Brain pericyte (primary cell): ENCODE results near the gene IFI6.

Experiments
- DNase-seq: peaks from one replicate; pipeline ENCODE4 v3.0.0-alpha.2; 2012; ENCODE audit warnings: low read depth, low spot score

Gene IFI6

DNA sequence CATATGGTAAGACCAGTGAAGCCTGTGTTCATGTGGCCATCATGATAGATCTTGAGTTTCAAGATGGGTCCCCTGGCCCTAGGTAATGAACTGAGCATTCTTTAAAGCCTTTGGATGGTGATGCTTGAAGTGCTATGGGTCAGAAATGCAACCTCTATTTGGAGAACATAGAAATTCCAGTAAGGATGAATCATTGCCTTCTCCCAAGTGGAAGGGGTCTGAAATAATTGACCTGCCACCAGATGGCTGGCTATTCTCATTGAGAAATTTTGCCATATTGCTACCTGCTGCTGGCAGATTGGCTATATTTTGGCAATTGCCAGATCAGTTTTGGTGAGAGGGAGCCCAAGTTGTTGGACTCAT is 739 bp upstream of the IFI6 start:
- DNase-seq: no peak

DNA sequence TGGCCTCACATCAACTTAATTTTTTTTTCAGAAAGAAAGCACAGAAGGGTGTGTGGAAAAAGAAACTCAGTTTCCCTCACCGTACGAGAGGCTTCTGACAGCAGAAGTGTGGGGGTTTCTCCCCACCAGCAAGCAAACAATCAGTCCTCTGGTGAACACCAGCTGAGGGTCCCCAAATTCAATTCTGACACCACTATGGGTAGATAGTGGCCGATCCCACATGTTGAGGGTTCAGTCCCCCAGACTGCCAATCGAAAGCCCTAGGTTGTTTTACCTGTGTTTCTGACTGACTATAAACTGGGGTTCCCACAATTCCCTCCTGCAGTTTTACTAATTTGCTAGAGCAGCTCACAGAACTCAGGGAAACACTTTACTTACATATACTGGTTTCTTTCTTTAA is 2.1 kb downstream of the IFI6 start:
- no peak for DNase-seq

DNA sequence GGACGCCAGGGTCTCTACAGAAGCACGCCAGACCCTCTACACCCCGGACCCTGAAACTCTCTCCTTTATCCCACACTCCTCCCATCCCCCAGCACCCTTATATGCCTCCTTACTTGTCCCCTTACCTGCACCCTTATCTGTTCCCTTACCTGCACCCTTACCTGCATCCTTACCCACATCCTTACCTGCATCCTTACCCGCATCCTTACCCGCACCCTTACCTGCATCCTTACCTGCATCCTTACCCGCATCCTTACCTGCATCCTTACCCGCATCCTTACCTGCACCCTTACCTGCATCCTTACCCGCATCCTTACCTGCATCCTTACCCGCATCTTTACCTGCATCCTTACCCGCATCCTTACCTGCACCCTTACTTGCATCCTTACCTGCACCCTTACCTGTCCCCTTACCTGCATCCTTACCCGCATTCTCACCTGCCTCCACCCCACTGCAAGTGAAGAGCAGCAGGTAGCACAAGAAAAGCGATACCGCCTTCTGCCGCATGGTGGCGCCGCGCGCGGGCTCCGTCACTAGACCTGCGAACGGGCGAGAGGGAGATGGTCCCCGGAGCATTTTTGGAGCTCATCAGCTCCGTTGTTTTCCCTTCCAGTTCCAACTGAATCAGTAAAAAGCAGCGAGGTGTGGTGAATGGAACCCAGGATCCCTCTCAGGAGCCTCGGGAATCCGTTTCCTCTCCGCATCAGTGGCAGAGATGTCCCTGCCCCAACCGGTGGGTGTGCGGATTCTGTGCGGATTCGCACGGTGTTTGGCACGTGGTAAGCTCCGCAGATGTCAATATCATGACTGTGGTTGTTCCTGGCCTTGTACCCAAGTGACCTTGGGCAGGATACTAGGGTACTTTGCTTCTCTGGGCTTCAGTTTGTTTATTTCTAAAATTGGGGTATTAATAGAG is 2.9 kb downstream of the IFI6 start:
- no peak for DNase-seq

- no peak for DNase-seq
Observed at GRCh38 chr1:27668121-27668807, 3.7 kb downstream of the IFI6 start.

- no peak for DNase-seq
Observed at GRCh38 chr1:27666791-27667254, 5.2 kb downstream of the IFI6 start.

DNA sequence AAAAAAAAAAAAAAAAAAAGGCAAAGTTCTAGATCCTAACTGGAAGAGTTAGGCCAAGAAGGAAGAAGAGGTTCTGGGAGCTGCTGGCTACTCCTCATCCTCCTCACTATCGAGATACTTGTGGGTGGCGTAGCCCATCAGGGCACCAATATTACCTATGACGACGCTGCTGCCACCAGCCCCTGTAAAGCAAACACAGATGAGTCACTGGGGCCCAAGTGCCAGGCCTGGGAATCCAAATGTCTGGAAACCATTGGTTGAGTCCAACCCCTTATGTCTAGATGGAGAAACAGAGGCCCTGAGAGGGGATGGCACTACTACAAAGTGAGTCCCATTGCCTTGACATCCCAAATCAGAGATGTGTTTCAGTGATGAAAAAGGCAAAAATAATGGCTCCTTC is 5.7 kb downstream of the IFI6 start:
- no peak for DNase-seq

- DNase-seq: no peak
Observed at GRCh38 chr1:27665016-27665651, 6.9 kb downstream of the IFI6 start.

GRCh38 chr1:27664291-27664690 is 7.7 kb downstream of the IFI6 start:
- no peak for DNase-seq

GRCh38 chr1:27662707-27663393 is 9.1 kb downstream of the IFI6 start:
- peak; percentile 63 for DNase-seq

DNA sequence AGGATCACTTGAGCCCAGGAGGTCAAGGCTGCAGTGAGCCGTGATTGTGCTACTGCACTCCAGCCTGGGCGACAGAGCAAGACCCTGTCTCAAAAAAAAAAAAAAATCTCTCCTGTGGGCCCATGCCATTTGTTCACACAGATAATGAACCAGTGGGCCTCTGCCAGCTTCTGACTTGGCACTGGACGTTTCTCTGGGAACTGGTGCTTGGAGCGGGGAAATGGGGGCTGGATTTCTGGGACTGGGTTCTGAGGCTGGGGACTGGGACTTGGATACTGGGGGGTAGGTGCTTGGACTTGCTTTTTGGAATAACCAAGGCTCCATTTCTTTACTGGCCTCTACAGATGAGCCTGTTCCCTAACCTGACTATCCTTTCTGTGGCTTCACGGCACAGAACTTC is 9.7 kb downstream of the IFI6 start:
- DNase-seq: no peak

- DNase-seq: no peak
Observed at GRCh38 chr1:27661412-27662075, 10.4 kb downstream of the IFI6 start.

DNA sequence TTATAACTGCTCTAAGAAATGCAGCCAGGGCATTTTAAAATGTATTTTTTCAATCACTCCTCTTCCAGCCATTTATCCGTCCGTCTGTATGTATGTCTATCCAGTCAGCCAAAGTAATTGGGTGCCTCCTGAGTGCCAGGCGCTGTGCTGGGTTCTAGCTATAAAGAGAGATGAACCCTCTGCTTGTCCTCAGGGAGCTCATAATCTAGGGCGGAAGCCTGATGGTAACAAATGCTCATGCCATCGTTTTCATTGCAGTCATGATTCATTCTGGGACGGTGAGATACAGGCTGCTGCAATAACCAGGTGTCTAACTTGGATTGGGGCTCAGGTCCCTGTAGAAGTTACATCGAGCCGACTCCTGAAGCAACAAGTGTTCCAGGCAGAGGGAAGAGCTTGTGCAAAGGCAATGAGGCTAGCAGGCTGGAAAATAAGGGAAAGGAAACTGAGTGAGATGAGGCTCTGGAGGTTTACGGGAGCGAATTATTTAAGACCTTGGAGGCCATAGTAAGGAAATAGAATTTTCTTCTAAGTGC is 11.6 kb downstream of the IFI6 start:
- DNase-seq: no peak

DNA sequence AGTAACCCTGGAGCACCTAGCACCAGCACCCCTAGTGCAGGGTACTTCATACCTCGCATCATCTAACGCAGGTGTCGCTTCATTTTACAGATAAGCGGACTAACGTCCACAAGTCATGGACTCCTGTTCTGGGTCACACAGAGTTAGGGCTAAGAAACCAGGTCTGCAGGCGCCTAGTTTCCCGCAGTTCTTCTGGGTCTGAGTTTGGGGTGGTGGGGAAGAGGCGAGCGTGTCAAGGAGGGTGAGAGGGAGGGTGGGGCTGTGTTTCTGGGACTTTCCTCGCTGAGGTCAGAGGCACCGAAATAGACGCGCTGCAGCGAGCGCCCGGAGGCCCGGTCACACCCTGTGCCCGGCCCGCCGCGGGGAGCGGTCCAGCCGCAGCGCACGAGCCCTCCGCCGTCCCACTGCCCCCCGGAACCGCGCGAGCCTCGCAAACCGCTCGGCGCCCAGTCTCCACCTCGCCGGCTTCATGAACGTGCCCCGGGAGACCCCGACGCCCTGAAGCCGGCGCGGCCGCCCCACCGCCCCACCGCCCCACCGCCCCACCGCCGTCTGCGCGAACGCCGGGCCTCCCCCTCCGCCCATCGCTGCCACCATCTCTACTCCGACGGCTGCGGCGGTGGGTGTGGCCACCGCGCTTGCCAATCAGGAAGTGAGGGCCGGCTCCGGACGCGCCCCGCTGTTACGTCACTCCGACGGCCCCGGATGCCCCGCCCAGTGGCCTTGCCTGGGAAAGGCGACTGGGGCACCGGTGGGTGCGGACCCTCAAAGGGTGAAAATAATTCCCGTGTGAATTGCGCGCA is 12.3 kb downstream of the IFI6 start:
- no peak for DNase-seq

DNA sequence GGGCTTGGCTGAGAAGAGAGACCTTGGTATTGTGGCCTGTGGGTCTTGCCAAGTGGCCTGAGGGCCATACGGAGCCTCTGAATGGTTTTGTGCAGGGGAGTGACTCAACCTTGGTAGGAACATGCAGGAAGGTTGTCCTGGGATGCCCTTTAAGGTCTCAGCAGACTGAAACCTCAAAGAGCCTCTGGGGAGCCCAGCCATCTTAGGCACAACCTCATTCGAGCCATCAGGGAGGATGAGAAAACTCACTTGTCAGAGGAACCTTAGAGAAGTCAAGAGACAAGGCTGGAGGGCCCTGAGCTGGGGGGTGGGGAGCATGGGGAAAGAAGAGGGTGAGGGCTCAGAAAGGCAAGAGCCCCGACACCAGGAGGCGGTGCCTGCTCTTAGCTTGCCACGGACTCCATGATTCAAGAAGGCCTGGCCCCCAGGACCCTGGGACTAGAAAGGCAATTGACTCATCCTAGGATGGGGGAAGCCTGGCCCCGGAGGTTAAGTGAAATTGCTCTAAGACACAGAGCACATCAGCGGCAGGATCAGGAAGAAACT is 13.0 kb downstream of the IFI6 start:
- no peak for DNase-seq

DNA sequence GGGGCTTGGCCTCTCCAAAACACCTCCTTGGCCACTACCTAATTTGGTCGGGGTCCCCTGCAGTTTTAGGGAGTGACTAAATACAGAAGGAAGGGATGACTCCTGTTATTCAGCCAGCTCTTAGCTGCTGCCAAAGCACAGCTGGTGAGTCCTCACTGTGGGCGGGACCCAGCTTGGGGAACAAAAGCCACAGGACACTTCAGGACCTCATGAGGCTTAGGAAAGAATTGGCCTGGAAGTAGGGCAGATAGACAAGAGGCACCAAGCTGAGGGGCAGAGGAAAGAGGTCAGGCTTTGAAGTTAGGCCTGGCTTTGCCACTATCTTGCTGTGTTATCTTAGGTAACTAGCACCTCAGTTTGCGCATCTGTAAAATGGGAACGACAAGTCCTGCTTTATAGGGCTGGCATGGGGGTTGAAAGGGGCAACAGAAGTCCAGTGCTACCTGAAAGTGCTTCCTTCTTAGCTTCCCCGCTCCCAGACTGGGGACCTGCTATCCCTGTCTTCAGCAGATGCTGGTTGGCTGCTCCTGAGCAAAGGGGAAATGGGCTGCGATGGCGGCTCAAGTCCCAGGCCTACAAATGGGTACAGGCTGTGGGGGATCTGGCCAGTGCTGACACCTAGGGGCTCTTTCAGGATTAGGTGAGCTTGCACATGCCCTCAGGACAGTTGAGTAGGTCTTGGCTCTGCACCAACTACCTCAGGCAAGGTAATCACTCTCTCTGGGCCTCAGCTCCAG is 15.7 kb downstream of the IFI6 start:
- no peak for DNase-seq

- no peak for DNase-seq
Observed at GRCh38 chr1:27655151-27655937, 16.6 kb downstream of the IFI6 start.

DNA sequence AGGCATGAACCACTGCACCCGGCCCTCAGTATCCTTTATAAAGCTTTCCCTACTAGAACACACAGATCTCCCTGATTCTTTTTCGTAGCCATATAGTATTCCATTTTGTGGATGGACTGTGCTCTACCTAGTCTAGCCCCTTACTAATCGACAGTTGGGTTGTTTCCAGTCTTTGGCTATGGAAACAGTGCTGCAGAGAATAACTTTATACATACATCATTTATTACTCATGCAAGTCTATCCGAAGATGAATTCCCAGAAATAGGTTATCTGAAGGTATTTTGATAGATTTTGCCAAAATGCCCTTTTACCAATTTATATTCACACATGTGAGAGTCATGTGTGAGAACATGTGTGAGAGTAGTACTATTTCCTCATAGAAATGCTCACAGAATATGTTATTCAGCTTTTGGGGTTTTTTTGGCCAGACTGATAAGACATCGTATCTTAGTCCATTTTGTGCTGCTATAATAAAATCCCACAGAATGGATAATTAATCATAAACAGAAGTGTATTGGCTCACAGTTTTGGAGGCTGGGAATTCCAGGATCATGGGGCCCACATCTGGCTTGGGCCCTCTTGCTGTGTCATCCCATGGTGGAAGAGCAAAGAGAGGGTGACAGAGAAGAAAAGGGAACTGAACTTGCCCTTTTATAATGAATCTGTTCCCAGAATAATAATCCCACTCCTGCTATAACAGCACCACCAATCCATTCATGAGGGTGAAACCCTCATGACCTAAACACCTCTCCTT is 19.7 kb downstream of the IFI6 start:
- DNase-seq: no peak
